Activated CD4-positive, alpha-beta T cell treated with anti-CD3 and anti-CD28 coated beads, Interleukin-2, amount 50 U/mL, for 48 hours (primary cell): ENCODE data around the gene NKX6-2.
"Not testable (repeated sequence)": the region's sequence is repeated elsewhere in the genome, so short reads cannot be mapped to it uniquely, and the experiment has no call there.

Source experiments
- DNase-seq, 2 experiments: peaks; one replicate each; pipeline ENCODE4 v3.0.0-alpha.2; 2020

NKX6-2 gene

DNA sequence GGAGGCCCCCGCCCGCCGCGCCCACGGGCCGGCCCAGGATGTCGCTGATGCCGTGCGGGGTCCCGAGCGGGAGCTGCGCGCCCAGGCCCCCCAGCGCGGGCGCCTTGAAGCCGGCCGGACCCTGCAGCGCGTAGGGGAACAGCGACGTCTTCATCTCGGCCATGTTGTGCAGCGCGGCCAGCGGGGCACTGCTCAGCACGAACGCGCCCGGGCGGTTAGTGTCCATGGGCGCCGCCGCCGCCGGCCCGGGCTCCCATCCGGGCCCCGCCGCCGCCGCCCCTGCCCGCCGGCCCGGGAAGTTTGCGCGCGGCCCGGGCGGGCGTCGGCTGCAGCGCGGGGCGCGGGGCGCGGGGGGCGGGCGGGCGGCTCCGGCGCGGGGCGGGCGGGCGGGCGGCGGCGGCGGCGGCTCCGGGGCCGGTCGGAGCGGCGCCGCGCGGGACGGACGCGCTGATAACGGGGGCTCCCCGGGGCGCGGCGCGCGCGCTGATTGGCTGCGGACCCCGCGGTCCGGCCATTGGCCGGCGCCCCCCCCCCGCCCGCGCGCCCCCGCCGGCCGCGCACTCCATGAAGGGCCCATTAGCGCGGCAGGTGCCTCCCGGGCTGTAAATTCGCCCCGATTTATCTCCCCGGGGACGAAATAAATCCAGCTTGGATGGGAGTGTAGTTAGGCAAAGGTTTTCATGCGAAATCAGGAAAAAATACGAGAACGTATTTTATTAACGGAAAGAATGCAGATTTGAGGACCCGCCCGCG is at the start of gene NKX6-2:
Gene NKX6-2, minus strand, starts transcription at position 425 of the 753 bp plus-strand sequence. Its CDS starts 199 bp downstream, at position 226.
- no peak for DNase-seq

DNA sequence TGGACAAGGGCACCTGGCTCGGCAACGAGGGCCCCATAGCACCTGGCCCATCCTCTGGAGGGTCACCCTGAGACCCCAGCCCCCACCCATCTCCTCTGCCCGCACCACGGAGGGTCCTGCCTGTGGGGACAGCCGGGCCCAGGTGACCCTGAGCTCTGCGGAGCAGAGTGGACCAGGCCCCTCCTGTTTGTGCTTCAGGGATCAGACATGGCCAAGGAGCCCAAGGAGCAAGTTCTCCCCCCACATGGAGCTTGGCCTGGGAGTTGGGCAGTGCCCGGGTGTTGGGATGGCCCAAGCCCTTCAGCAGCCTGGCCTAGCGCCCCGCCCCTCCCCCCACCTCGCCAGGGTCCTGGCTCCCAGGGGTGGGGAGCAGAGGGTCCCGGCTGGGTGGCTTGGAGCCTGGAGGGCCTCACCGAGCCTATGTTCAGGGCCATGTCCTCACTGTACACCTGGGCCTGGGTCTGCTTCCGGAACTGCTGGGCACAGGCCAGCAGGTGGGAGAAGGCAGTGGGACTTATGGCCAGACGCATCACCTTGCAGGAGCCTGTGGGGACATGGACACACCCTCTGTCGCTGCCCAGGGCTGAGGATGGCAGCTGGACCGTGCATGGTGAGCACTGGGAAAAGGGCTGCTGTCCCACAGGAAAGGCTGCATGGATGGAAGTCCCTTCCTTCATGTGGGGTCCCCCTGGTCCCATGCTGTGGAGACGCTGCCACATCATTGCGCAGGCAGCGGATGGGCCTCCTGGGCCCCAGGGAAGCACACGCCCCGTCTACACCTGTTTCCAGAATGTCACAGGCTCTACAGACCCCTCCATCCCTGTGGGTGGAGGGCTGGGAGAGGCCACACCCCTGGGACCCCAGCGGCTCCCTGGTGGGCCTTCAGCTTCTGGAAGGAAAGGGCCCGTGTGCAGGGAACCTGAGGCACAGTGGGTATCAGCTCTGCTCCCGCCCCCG is 49.2 kb upstream of the NKX6-2 start:
- no peak for DNase-seq

DNA sequence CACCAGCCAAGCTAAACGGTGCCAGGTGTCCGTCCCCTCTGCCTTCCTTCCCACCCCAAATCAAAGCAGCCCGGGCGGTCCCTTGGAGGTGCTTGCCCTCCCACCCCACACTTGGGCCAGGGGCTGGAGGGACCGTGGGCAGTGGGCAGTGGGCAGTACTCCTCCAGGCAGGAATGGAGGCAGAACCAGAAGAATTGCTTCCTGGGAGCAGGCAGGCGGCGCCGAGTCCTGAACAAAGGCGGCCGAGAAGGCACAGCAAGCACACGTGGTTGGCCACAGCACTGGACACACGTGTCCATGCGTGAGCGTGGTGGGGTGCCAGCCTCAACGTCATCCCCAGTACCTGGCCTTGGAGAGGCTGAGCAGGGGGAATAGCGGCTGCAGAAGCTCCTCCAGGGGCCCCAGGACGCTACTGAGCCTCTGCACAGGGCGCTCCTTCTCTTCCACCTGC is 48.4 kb upstream of the NKX6-2 start:
- no peak for DNase-seq

DNA sequence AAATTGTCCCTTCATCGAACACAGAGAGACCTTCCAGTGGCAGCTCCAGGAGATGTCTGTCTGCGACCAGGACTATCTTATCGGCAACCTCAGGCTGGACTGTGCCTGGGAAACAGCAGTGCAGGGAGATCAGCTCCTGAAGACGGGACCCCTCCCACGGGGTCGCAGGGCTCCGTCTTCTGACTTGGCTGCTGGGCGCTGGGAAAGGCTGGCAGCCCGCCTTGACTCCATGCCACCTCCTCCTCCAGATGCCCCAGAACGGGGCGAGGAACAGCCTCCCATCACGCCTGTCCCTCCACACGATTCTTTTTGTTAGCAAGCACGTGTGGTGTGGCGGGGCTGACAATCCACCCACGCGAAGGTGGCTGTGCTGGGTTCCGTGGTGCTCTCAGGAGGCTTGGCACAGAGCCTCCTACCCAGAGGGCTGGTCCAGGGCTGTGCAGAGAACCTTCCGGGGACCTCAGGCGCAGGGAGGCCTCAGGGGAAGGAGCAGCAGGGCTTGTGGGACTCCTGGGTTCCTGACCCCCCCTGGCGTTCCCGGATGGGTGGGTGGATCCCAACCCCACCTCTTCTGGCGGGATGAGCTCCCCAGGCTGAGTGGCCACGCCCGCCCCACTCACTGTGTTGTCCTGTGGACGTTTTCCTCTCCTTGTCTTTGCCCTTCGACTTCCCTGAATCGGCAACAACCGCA is 47.6 kb upstream of the NKX6-2 start:
- DNase-seq = no peak

DNA sequence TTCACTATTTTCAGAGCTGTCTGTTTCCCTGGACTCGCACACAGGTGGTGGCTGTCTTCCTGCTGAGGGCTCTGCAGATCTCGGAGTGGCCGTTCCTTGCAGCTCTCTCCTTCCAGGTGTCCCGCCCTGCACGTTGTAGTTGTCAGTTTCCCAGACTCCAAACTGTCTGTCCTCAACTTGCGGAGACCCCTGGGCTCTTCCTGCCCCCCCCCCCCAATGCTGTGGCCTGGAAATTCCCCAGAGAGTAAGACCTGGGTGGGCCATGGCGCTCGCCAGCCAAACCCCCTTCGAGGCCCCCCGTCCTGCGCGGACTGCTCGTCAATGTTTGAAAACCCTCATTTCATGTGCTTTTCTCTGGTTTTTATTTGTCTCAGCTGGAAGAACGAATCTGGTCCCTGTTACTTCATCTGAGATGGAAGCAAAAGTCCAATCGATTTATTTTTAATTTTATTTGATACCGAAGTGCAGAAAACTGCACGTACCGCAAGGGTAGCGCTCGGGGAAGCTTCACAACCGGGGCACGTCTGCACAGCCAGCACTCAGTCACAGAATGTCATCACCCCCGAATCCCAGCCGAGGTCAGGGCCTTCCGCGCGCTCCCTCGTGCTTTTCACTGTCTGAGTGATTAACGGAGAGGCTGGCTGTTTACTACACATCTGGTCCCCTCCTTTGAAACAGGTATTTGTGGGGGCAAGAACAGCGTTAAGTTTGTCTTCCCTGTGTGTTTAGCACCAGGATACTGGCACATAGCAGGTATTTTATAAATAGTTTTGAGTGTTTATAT is 46.4 kb upstream of the NKX6-2 start:
- no peak for DNase-seq

DNA sequence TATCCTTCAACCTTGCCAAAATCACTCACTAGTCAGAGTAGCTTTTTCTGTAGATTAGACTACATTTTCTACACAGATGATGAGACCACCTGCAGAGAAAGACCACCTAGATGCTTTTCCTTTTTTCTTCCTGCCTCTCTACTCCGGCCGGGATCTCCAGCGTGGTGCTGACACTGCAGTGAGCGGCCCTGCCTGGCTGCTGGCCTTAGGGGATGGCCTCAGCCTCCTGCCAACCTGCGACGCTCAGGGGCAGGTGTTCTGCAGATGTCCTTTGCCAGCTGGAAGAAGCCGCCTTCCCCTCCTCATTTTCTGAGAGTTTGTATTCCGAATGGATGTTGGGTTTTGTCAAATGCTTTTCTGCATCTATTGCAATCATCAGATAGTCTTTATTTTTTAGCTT is 43.5 kb upstream of the NKX6-2 start:
- DNase-seq = no peak

DNA sequence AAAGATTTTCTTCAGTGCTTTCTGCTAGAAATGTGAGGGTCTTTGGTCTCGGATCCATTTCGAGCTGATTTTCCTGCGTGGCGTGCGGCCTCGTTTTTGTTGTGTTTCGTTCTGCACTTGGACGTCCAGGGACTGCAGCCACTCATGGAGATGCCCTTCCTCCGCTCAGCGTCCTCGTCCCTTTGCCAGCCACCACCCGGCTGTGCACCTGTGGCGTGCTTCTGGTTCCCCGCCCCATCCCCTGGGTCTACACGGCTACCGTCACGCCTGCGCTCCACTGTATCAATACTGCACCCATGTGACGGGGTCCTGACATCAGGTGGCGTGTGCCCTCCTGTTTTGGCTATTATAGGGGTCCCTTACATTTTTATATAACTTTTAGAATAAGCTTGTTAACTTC is 42.7 kb upstream of the NKX6-2 start:
- no peak for DNase-seq

DNA sequence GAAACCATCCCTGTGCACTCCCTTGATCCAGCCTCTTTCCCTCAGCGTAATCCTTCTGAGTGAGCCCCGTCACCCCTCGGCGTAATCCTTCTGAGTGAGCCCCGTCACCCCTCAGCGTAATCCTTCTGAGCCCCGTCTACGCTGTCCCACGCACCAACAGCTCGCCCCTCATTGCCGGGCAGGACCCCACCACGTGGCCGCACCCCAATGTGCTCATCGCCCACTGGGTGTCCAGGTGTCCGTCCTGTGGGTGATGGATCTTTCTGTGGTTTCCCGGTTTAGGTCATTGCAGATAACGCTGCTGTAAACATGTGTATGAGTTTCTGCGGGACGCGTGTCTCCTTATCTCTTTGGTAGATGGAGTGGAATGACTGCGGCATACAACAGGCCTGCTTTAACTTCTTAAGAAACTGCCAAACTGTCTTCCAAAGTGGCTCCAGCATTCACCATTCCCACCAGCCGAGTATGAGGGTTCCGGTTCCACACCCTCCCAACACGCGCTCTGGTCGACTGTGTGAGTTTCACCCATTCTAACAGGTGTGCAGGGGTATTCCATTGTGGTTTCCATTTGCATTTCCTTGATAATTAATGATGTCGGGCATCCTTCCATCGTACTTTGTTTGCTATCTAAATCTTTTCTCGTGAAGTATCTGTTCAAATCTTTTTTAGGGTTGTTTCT is 42.1 kb upstream of the NKX6-2 start:
- DNase-seq = no peak

DNA sequence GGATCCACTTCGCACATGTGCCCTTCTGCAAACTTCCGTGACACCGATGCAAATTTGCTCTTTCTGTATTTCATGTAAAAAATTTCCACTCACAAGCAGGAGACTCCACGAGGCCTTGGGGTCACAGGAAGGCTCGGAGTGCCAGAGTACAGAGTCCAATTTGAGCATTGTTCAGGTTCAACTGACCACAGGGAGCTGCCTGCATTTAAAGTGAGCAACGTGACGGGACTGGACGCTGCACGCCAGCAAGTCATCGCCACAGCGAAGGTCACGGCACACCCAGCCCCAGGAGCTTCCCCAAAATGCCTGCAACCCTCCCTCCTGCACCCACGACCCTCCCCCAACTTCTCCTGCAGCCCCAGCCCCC is 41.5 kb upstream of the NKX6-2 start:
- DNase-seq = no peak

DNA sequence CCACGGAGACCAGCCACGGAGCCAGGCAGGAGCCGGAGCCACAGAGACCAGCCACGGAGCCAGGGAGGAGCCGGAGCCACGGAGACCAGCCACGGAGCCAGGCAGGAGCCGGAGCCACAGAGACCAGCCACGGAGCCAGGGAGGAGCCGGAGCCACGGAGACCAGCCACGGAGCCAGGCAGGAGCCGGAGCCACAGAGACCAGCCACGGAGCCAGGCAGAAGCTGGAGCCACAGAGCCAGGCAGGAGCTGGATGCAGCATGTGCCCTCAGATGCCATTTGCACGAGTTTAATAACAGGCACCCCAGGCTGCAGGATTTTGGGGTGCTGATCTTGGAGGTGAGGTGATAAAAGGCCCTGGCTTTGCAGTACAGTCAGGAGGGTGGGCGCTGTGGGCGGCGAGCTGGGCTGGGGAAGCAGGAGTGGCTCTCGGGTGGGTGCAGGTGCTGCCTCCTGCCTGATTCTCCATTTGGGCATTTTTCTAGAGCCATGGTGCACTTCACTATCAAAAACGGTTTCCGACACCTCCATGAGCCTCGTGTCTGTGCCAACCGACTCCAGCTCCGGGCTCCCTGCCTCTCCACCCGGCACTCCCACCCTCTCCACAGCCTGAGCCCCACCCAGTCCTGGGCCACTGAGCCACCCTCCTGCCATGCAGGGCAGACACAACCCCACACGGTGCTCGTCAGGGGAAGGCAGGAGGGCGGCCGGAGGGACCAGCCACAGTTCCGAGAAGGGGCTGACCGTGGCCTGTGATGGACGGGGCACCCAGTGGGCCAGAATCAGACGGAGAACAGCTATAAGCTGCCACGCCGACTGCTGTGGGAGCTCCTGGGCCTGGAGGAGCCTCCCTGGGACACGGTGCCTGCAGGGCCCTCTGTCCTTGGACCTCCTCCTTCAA is 40.8 kb upstream of the NKX6-2 start:
- no peak for DNase-seq

DNA sequence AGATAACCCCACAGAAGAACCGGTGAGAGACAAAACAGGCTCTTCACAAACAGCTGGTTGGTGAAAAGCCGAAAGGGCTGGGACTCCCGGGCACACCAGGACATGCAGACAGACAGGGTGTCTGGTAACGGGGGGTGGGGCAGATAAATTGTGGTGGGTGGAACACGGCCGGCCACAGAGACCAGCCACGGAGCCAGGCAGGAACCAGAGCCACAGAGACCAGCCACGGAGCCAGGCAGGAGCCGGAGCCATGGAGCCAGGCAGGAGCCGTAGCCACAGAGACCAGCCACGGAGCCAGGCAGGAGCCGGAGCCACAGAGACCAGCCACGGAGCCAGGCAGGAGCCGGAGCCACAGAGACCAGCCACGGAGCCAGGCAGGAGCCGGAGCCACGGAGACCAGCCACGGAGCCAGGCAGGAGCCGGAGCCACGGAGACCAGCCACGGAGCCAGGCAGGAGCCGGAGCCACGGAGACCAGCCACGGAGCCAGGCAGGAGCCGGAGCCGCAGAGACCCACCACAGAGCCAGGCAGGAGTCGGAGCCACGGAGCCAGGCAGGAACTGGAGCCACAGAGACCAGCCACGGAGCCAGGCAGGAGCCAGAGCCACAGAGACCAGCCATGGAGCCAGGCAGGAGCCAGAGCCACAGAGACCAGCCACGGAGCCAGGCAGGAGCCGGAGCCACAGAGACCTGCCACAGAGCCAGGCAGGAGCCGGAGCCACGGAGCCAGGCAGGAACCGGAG is 40.0 kb upstream of the NKX6-2 start:
- DNase-seq = not testable (repeated sequence)

DNA sequence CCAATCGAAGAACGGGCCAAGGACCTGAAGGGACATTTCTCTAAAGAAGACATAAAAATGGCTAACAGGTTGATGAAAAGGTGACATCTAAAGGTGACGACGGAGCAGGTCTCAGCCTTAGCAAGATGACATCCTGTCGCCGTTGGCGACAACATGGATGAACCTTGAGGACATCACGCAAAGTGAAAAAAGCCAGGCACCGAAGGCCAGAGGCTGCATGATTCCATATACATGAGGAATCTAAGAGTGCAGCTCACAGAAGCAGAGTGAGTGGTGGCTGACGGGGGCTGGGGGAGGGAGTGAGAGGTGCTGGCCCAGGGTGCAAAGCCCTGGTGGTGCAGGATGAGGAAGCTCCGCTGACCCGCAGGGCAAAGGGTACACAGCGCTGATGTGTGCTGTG is 34.1 kb upstream of the NKX6-2 start:
- DNase-seq = no peak

DNA sequence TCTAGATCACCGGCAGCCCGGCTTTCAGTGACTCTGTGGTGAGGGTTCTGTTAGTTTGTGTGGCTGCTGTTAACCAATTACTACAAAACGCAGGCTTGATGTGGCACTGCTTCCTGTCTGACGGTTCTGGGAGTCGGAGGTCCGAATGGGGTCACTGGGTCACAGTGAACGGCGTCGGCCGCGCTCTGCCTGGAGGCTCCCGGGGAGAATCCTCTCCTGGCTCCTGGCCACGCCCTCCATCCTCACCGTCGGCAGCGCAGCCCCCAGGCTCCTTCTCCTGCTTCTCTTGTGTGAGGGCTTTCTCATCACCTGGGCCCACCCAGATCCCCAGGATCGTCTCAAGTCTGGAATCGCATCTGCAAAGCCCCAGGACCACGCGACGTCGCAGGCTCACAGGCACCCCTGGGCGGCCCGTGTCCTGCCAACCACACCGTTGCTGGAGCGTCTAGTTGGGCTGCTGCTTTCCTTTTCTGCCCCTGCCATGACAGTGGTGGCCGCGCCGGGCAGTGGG is 31.8 kb upstream of the NKX6-2 start:
- DNase-seq = no peak

DNA sequence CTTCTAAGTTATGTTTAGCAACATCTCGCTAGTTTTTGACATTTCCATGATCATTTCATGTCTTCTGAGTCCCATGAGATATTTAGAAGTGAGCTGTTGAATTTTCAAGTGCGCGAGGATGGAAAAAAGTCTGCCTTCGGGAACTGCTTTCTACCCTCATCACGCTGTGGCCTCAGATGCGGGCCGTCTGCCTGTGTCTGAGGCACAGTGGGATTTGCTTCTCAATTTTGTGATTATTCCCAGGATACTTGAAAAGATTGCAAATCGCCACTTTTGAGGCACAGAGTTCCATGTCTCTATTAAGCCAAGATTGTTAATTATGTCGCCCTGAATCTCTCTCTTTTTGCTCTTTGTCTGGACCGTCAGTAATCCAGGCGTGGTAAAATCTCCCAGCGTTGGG is 30.8 kb upstream of the NKX6-2 start:
- DNase-seq = no peak

DNA sequence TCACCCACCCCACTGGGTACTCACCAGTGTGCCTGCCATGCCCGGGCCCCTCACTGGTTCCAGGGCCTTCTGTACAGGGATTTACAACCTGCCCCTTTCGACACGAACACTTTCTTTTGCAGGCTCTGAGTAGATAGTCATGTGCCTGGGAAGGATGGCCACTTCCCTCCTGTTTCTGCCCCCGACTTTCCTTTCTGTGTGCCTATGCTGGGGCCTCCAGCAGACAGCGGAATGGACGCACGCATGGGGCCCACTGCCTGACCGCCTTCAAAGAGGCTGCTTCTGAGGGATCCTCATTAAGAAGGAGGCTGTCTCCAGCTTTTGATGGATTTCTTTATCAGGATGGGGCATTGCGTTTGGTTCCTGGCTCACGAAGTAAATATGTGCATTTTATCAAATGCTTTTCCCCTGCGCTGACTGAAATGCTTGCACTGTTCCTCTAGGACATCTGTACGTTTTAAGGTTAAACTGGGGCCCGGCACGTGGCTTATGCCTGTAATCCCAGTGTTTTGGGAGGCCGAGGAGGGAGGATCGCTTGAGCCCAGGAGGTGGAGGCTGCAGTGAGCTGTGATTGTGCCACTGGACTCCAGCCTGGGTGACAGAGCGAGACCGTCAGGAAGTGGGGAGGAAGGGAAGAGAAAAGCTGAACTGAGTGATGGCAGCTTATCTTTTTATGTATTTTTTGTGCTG is 29.4 kb upstream of the NKX6-2 start:
- DNase-seq = no peak

DNA sequence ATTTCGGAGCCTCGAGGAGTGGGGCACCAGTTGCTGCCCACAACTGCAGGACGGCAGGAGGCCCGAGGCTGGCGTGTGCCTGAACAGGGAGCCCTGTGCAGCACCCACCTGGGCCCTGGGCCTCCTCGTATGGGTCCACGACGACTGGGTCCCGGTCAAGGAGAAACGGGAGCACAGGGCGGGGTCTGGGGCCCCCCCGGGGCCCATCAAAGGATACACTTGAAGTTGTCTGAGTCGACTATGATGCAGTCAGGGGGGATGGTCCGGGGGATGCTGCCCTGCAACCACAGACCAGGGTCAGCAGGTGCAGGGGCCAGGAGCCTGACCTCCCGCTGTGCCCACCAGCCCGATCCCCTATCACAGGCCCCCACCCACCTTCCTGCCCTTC is 28.5 kb upstream of the NKX6-2 start:
- no peak for DNase-seq

DNA sequence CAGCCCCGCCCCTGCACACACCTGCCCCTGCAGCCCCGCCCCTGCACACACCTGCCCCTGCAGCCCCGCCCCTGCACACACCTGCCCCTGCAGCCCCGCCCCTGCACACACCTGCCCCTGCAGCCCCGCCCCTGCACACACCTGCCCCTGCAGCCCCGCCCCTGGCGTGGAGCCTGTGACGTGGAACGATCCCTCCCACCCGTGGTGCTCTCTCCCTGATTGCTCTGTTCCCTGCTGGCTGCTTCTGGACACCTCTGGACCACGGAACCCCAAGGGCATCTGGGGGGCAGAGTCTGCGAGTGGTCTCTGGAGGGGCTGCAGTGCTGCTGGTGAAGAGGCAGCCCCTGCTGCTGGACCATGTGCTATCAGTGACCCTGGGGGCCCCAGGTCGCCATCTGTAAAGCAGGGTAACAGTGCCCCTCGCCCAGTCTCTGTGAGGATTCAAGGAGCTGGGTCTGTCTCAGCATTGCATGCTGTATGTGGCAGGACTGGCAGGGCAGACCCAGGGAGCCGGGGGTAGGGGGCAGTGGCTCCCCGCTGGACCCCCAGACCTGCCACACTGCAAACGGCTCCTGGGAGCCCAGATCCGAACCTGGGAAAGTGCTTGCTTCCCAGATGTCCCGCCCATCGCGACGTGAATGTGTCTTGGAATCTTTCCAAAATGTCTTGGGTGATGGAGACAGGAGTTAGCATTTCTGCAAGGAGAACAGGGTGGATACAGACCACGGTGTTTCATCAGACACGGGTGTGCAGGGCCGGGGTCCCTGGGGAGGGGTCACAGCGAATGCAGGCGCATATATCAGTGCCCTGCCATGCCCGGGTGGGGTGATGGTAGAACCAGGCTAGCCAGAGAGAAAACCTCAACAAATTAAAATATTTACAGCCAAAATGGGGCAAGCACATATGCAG is 27.9 kb upstream of the NKX6-2 start:
- DNase-seq = no peak

DNA sequence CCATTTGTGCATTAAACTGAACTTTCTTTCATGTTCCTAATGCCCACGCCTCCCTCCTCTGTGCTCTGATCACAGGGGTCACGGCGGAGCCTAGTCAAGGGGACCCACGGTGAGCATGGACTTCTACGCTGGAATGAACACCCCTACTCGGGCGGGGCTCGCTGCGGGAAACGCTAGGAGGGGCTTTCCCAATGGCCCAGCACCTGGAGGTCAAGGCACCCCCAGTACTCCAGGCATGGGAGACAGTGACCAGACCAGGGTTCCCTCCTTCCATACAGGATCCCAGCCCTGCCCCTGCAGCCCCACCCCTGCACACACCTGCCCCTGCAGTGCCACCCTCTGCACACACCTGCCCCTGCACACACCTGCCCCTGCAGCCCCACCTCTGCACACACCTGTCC is 27.1 kb upstream of the NKX6-2 start:
- DNase-seq = no peak
